Kidney (tissue), 14 donors: ENCODE measurements around the gene TNS3. TPM values are rescaled to one million over a fixed set of nuclear protein-coding genes. Genes with fewer than 3 reads are reported as not detected.

ENCODE experiments used
- DNase-seq, 5 donors: peaks; one replicate each; pipeline ENCODE4 v3.0.0-alpha.2; 2013 to 2020
- FAIRE-seq: peaks from 2 replicates; lab custom pipeline; 2012; peaks lifted over from hg19 to GRCh38; lab: Jason Lieb, UNC
- H3K27ac ChIP-seq, 2 donors: one replicate each; pipeline ENCODE4 v1.7.0; 2013; ENCODE audit warnings: low read depth in 2 of 2, low read length in 2 of 2, inconsistent platforms in 1 of 2
- H3K27me3 ChIP-seq: one replicate; pipeline ENCODE4 v1.7.1; 2013; ENCODE audit warnings: low read length, inconsistent platforms; ENCODE audit not compliant: control insufficient read depth, insufficient read depth
- H3K36me3 ChIP-seq, 3 donors: one replicate each; pipeline versions ENCODE4 v1.7.0 to v1.7.1; 2013; ENCODE audit warnings: low read length in 3 of 3, control low read depth in 1 of 3, inconsistent platforms in 1 of 3; ENCODE audit not compliant: insufficient read depth in 3 of 3, control insufficient read depth in 2 of 3
- H3K4me1 ChIP-seq, 3 donors: one replicate each; pipeline versions ENCODE4 v1.7.0 to v1.7.1; 2013; ENCODE audit warnings: low read length in 3 of 3, inconsistent platforms in 1 of 3, low read depth in 1 of 3; ENCODE audit not compliant: control insufficient read depth in 2 of 3, insufficient read depth in 2 of 3
- H3K4me3 ChIP-seq, 3 donors: one replicate each; pipeline versions ENCODE4 v1.7.0 to v1.8.1; 2013; ENCODE audit warnings: low read length in 3 of 3, control low read depth in 1 of 3, inconsistent platforms in 1 of 3
- H3K9ac ChIP-seq, 3 donors: one replicate each; pipeline versions ENCODE4 v1.7.0 to v1.7.1; 2013; ENCODE audit warnings: low read length in 3 of 3, control low read depth in 1 of 3, inconsistent platforms in 1 of 3
- H3K9me3 ChIP-seq, 3 donors: one replicate each; pipeline versions ENCODE4 v1.7.0 to v1.7.1; 2013; ENCODE audit warnings: low read length in 3 of 3, control low read depth in 1 of 3, inconsistent platforms in 1 of 3; ENCODE audit not compliant: control insufficient read depth in 2 of 3, insufficient read depth in 1 of 3
- intact Hi-C: fragments of 100-400 bp; cut with DNase I; formaldehyde crosslinking; loops from one replicate; pipeline ENCODE4 v1.11.1; 2022
- polyA plus RNA-seq: library from polyadenylated mRNA; stranded (reverse); fragments of 350-450 nt; fragmentation: Illumina TruSeq; extraction: RNeasy Lipid Tissue Mini Kit (QIAGEN cat#74804); gene quantifications from one replicate; pipeline ENCODE4 v1.2.3, GENCODE V29; 2014; ENCODE audit warnings: low read depth, low replicate concordance; ENCODE audit not compliant: insufficient read depth
- total RNA-seq: library from RNA; stranded (reverse); fragmentation: NEBNext Ultra II Directional; extraction: Animal tissue kit (Norgen Biotek cat#: 25700); gene quantifications from one replicate; pipeline ENCODE4 v1.2.1, GENCODE V29; 2021
- TF ChIP-seq, protein P1 (sequence below): IDR thresholded peaks from 3 replicates; pipeline ENCODE4 v1.5.1; 2012; ENCODE audit warnings: mild to moderate bottlenecking, moderate library complexity, borderline replicate concordance; ENCODE audit not compliant: insufficient read depth; ENCODE audit errors: extremely low read depth
- donor health status: control.
- donor health status: control.
- donor health status: control.
- donor health status: control.
- donor health status: control.
- donor health status: DM: yes; HTN: yes; CAD: no.
- donor health status: Normal renal cell carcinoma (clear cell type).

TNS3 gene
- total and polyA plus RNA-seq, 2 donors from 2014 or later, result 38.4 to 198 TPM

DNA sequence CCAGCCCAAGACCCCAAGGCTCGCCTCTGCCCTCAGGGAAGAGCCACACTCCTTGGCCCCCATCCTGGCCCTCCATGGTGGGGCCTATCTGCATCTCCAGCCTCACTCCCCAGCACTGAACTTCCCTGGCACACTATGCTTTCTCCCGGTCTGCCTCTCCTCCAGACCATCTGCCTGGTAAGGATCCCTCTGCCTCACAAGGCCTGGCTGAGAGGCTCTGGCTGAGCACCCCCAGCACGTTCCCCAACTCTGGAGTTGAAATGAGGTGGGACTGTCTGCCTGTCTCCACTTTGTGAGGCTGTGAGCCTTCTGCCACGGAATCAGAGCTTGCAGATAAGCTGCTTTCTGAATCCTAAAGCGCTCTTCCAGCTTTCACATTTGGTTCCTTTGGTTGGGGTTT lies 220.7 kb downstream of the TNS3 start:
- Histone ChIP-seq H3K36me3 (peaks cover 4 to 15% (median 12%) of the 10 kb centered on the region in 3 donors), H3K4me3 (no peak overlapping the region), H3K27me3 (no peaks in the 10 kb centered on the region), H3K27ac (no peak overlapping the region), H3K9ac (no peak overlapping the region), H3K4me1 (peaks cover 0 to 3% (median 3%) of the 10 kb centered on the region in 3 donors), H3K9me3 (peaks cover 0 to 2% (median 0%) of the 10 kb centered on the region in 3 donors)
- intact Hi-C loops, result no loop called here
- TF ChIP-seq, protein P1, sequence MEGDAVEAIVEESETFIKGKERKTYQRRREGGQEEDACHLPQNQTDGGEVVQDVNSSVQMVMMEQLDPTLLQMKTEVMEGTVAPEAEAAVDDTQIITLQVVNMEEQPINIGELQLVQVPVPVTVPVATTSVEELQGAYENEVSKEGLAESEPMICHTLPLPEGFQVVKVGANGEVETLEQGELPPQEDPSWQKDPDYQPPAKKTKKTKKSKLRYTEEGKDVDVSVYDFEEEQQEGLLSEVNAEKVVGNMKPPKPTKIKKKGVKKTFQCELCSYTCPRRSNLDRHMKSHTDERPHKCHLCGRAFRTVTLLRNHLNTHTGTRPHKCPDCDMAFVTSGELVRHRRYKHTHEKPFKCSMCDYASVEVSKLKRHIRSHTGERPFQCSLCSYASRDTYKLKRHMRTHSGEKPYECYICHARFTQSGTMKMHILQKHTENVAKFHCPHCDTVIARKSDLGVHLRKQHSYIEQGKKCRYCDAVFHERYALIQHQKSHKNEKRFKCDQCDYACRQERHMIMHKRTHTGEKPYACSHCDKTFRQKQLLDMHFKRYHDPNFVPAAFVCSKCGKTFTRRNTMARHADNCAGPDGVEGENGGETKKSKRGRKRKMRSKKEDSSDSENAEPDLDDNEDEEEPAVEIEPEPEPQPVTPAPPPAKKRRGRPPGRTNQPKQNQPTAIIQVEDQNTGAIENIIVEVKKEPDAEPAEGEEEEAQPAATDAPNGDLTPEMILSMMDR, result no peak
- DNase-seq, result peak in 1 of 5 donors; percentile 18
- no peak for FAIRE-seq

DNA sequence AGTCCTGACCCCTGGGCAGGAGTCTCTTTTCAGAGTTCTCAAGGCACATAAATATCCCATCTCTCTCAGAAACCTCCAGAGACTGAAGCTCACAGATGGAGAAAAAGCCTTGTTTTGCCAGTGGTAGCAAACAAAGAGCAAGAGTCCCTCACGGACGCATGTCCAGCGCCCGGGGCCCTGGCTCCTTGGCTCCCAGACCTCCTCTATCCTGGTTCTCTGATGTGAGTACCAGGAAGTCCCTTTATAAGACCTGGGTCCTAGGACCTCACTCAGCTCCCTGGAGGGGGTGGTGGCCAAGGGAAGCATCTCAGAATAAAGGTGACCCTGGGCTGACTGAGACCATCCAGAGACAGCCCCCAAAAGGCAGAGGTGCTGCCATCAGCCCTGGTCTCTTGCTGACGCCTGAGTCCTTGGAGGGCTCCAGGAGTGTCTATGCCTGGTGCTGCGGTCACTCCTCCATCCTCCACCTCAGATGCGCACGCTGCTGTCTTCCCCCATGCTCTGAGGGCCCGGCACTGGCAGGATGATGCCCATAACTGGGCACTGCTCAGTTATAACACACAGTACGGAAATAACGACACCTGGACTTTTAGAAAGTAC lies 221.5 kb downstream of the TNS3 start:
- TF ChIP-seq, protein P1, result no peak
- Histone ChIP-seq H3K27me3 (no peaks in the 10 kb centered on the region), H3K9ac (no peak overlapping the region), H3K36me3 (peaks cover 4 to 13% (median 12%) of the 10 kb centered on the region in 3 donors), H3K4me1 (peaks cover 0 to 3% (median 3%) of the 10 kb centered on the region in 3 donors), H3K9me3 (peaks cover 0 to 2% (median 0%) of the 10 kb centered on the region in 3 donors), H3K4me3 (no peak overlapping the region), H3K27ac (no peak overlapping the region)
- DNase-seq (peak in 1 of 5 donors; percentile 1), FAIRE-seq (no peak)
- intact Hi-C loops, result no loop called here

DNA sequence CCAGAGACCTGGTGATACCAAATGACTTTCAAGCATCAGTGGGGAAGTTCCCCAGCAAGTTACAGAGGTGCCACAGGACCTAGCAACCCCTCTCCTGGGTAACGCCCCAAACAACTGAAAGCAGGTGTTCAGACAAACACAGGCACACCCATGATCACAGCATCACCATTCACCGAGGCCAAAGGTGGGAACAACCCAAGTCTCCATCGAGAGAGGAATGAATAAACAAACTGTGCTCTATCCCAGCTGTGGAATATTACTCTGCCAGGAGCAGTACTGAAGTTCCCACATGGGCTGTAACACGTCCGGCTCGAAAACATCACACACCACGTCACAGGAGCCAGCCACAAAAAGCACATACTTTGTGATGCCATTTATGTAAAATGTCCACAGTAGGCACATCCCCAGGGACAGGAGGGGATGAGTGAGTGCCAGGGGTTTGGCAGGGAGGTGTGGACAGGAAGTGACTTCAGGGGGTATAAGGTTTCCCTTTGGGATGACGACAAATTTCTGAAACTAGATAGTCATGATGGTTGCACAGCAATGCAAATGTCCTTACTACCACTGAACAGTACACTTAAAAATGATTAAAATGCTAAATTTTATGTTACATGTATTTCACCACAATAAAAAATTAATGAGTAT lies 222.8 kb downstream of the TNS3 start:
- Histone ChIP-seq H3K36me3 (peaks cover 2 to 12% (median 11%) of the 10 kb centered on the region in 3 donors), H3K27me3 (no peaks in the 10 kb centered on the region), H3K9ac (no peak overlapping the region), H3K4me3 (no peak overlapping the region), H3K4me1 (peaks cover 0 to 7% (median 3%) of the 10 kb centered on the region in 3 donors), H3K9me3 (peaks cover 0 to 2% (median 0%) of the 10 kb centered on the region in 3 donors), H3K27ac (no peak overlapping the region)
- TF ChIP-seq, protein P1, result no peak
- no peak for FAIRE-seq
- DNase-seq, result peak in 1 of 5 donors; percentile 15
- intact Hi-C loops, result no loop called here
